Smooth muscle cell (in vitro differentiated cells): ENCODE results near the gene MGAT1. TPM values are rescaled to one million over a fixed set of nuclear protein-coding genes. Genes with fewer than 3 reads are reported as not detected.
"Not testable (repeated sequence)": the region's sequence is repeated elsewhere in the genome, so short reads cannot be mapped to it uniquely, and the experiment has no call there.

Source experiments
- DNase-seq: peaks from one replicate; lab custom pipeline; 2025; ENCODE audit not compliant: unreplicated experiment; lab: John Stamatoyannopoulos, UW
- H2AFZ ChIP-seq: fragments of 200-600 bp; sonication (generic); 2 replicates; pipeline ENCODE4 v1.6.0; 2016; ENCODE audit warnings: antibody characterized with exemption, low read depth, mild to moderate bottlenecking
- H3F3A ChIP-seq: fragments of 200-600 bp; sonication (generic); 2 replicates; pipeline ENCODE4 v1.6.0; 2017; ENCODE audit warnings: antibody characterized with exemption, low read depth
- H3K27ac ChIP-seq: fragments of 200-600 bp; sonication (generic); 2 replicates; pipeline ENCODE4 v1.5.1; 2016; ENCODE audit warnings: low read depth, mild to moderate bottlenecking
- H3K27me3 ChIP-seq: fragments of 200-600 bp; sonication (generic); 2 replicates; pipeline ENCODE4 v1.6.1; 2016; ENCODE audit warnings: low read depth, mild to moderate bottlenecking
- H3K36me3 ChIP-seq: fragments of 200-600 bp; sonication (generic); 2 replicates; pipeline ENCODE4 v1.5.1; 2016; ENCODE audit warnings: low read depth
- H3K4me1 ChIP-seq: fragments of 200-600 bp; sonication (generic); 2 replicates; pipeline ENCODE4 v1.5.1; 2016; ENCODE audit warnings: low read depth
- H3K4me2 ChIP-seq: fragments of 200-600 bp; sonication (generic); 2 replicates; pipeline ENCODE4 v1.6.0; 2016; ENCODE audit warnings: mild to moderate bottlenecking
- H3K4me3 ChIP-seq: fragments of 200-600 bp; sonication (generic); 2 replicates; pipeline ENCODE4 v1.5.1; 2016; ENCODE audit warnings: mild to moderate bottlenecking
- H3K79me2 ChIP-seq: fragments of 200-600 bp; sonication (generic); 2 replicates; pipeline ENCODE4 v1.6.0; 2016; ENCODE audit warnings: low read depth, mild to moderate bottlenecking
- H3K9ac ChIP-seq: fragments of 200-600 bp; sonication (generic); 2 replicates; pipeline ENCODE4 v1.6.0; 2016; ENCODE audit warnings: low read depth
- H3K9me3 ChIP-seq: fragments of 200-600 bp; sonication (generic); replicated peaks from 2 replicates; pipeline ENCODE4 v1.5.1; 2016; ENCODE audit warnings: low read depth
- H4K20me1 ChIP-seq: fragments of 200-600 bp; sonication (generic); 2 replicates; pipeline ENCODE4 v1.6.0; 2016; ENCODE audit warnings: low read depth
- WGBS: methylation state at CpG from one replicate; pipeline ENCODE4 v1.1.7; 2016; ENCODE audit warnings: low lambda C conversion rate; 5-methylcytosine and 5-hydroxymethylcytosine counted together
- polyA plus RNA-seq: library from polyadenylated mRNA; unstranded; fragments of >200 nt; fragmentation: Nextera tagmentation; extraction: Ambion mirVana; gene quantifications from 2 replicates; pipeline ENCODE4 v1.2.1, GENCODE V29; 2016
- total RNA-seq: library from RNA; depleted of rRNA; stranded (reverse); fragments of >200 nt; gene quantifications from 2 replicates; pipeline ENCODE4 v1.2.3, GENCODE V29; 2014
- TF ChIP-seq, protein P1 (sequence below): fragments of 200-600 bp; sonication (generic); IDR thresholded peaks from 2 replicates; pipeline ENCODE4 v1.5.1; 2017; ENCODE audit warnings: borderline replicate concordance, mild to moderate bottlenecking, antibody characterized with exemption; ENCODE audit not compliant: insufficient read depth, poor library complexity, severe bottlenecking

The MGAT1 gene
- total and polyA plus RNA-seq, 2 experiments from 2014 or later = 128 to 161 TPM

DNA sequence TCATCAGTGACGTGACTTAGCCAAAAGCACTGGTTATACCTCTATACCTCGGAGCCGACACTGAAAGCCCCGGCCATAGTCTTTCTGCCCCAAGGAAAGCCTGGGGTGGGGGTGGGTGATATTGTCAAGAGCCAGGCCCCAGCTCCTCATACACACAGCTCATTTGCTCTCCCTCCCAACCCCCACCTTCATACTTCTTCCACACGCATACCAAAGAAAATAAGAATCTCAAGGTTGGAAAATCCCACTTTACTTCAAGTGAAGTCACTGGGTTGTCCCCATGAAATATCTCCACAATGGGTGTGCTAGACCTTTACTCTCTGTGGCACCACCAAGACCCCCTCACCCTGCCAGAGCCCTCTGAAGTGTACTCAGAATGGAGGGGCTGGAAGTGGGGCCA is 27.1 kb upstream of the MGAT1 start:
- WGBS = 98% methylated on average over 5 of the region's 5 CpGs
- DNase-seq = no peak

DNA sequence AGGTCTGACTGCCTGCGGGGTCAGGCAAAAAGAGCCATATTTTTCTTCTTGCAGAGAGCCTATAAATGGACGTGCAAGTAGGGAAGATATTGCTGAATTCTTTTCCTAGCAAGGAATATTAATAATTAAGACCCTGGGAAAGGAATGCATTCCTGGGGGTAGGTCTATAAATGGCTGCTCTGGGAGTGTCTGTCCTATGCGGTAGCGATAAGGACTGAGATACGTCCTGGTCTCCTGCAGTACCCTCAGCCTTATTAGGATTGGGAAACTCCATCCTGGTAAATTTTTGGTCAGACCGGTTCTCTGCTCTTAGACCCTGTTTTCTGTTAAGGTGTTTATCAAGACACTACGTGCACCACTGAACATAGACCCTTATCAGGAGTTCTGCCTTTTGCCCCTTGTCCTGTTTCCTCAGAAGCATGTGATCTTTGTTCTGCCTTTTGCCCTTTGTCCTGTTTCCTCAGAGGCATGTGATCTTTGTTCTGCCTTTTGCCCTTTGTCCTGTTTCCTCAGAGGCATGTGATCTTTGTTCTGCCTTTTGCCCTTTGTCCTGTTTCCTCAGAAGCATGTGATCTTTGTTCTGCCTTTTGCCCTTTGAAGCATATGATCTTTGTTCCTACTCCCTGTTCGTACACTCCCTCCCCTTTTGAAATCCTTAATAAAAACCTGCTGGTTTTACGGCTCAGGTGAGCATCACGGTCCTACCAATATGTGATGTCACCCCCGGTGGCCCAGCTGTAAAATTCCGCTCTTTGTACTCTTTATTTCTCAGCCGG is 26.3 kb upstream of the MGAT1 start:
- not testable (repeated sequence) for DNase-seq
- WGBS = 97% methylated on average over 13 of the region's 13 CpGs

More for the DNA sequence above, 27.1 kb upstream of the MGAT1 start:
- Histone ChIP-seq H3K4me1 (peaks cover 24% of the 10 kb centered on the region), H3F3A (peaks cover 3% of the 10 kb centered on the region), H3K4me3 (peak overlapping the region; percentile 96), H3K27ac (no peak overlapping the region), H2AFZ (no peak overlapping the region), H3K27me3 (no peaks in the 10 kb centered on the region), H3K4me2 (peak overlapping the region; percentile 93), H3K79me2 (peaks cover 14% of the 10 kb centered on the region), H4K20me1 (no peaks in the 10 kb centered on the region), H3K36me3 (no peaks in the 10 kb centered on the region), H3K9me3 (no peaks in the 10 kb centered on the region), H3K9ac (no peak overlapping the region)
- TF ChIP-seq, protein P1, sequence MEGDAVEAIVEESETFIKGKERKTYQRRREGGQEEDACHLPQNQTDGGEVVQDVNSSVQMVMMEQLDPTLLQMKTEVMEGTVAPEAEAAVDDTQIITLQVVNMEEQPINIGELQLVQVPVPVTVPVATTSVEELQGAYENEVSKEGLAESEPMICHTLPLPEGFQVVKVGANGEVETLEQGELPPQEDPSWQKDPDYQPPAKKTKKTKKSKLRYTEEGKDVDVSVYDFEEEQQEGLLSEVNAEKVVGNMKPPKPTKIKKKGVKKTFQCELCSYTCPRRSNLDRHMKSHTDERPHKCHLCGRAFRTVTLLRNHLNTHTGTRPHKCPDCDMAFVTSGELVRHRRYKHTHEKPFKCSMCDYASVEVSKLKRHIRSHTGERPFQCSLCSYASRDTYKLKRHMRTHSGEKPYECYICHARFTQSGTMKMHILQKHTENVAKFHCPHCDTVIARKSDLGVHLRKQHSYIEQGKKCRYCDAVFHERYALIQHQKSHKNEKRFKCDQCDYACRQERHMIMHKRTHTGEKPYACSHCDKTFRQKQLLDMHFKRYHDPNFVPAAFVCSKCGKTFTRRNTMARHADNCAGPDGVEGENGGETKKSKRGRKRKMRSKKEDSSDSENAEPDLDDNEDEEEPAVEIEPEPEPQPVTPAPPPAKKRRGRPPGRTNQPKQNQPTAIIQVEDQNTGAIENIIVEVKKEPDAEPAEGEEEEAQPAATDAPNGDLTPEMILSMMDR = no peak

DNA sequence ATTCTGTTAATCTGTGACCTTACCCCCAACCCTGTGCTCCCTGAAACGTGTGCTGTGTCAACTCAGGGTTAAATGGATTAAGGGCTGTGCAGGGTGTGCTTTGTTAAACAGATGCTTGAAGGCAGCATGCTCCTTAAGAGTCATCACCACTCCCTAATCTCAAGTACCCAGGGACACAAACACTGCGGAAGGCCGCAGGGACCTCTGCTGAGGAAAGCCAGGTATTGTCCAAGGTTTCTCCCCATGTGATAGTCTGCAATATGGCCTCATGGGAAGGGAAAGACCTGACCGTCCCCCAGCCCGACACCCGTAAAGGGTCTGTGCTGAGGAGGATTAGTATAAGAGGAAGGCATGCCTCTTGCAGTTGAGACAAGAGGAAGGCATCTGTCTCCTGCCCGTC is 24.8 kb upstream of the MGAT1 start:
- not testable (repeated sequence) for H3K4me2 ChIP-seq, DNase-seq, H3K79me2 ChIP-seq, H3K27me3 ChIP-seq, H3K9ac ChIP-seq, H3F3A ChIP-seq, H3K27ac ChIP-seq, H2AFZ ChIP-seq, H3K36me3 ChIP-seq, H3K4me3 ChIP-seq, H4K20me1 ChIP-seq, H3K9me3 ChIP-seq
- 78% methylated on average over 7 of the region's 7 CpGs for WGBS
- H3K4me1 ChIP-seq = peaks cover 21% of the 10 kb centered on the region

More for the DNA sequence above, 26.3 kb upstream of the MGAT1 start:
- not testable (repeated sequence) for H3K27ac ChIP-seq, H3K9ac ChIP-seq, H3K9me3 ChIP-seq, H3K27me3 ChIP-seq, H3F3A ChIP-seq, H3K4me3 ChIP-seq, H3K4me2 ChIP-seq, H4K20me1 ChIP-seq, H2AFZ ChIP-seq, H3K36me3 ChIP-seq
- Histone ChIP-seq H3K4me1 (peaks cover 24% of the 10 kb centered on the region), H3K79me2 (peaks cover 14% of the 10 kb centered on the region)

DNA sequence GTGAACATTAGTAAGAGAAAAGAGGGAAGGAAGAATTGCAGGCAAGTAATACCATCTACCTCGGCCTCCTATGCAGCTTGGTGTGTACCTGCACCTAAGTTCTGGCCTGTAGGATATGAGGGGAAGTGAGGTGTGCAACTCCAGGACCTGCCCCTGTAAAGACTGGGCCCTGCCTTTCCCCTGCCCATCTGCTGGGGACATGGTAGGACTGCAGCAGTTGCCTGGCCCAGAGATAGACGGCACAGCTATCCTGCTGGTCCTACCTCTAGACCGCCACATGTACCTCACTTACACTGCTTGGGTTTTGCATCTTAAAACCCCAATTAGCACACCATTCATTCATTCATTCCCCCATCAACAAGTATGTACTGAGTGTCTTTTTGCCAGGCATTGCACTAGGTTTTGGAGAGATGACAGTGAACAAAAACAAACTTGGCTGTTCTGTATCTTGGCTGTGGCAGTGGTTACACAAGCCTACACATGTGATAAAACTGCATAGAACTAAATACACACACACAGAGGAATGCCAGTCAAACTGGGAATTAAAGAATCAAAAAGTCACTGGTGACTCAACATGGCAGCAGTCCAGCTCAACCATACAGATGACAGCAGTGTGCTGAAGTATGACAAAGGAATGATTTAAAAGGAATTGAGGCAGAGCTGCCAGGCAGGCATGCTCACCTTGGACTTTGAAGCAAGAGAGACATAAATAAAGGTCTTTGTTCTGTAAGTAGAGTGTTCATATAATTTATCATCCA is 23.3 kb upstream of the MGAT1 start:
- 95% methylated on average over 3 of the region's 3 CpGs for WGBS
- H3K79me2 ChIP-seq = peaks cover 3% of the 10 kb centered on the region
- no peak overlapping the region for H3K4me2 ChIP-seq
- H3K36me3 ChIP-seq = no peaks in the 10 kb centered on the region
- no peaks in the 10 kb centered on the region for H3K27me3 ChIP-seq
- TF ChIP-seq, protein P1 = no peak
- H2AFZ ChIP-seq = no peak overlapping the region
- peaks cover 13% of the 10 kb centered on the region for H3K4me1 ChIP-seq
- H3K9me3 ChIP-seq = no peaks in the 10 kb centered on the region
- H3K27ac ChIP-seq = no peak overlapping the region
- no peak for DNase-seq
- H3K4me3 ChIP-seq = no peak overlapping the region
- no peak overlapping the region for H3K9ac ChIP-seq
- H3F3A ChIP-seq = peaks cover 9% of the 10 kb centered on the region
- H4K20me1 ChIP-seq = no peaks in the 10 kb centered on the region
